CD4-positive, alpha-beta T cell treated with Interleukin-6 for 4 hours (primary cell): ENCODE results near the gene FTCDNL1.

Experiments used
- DNase-seq: peaks from one replicate; pipeline ENCODE4 v3.0.0-alpha.2; 2020; ENCODE audit warnings: mixed read lengths

FTCDNL1 gene

DNA sequence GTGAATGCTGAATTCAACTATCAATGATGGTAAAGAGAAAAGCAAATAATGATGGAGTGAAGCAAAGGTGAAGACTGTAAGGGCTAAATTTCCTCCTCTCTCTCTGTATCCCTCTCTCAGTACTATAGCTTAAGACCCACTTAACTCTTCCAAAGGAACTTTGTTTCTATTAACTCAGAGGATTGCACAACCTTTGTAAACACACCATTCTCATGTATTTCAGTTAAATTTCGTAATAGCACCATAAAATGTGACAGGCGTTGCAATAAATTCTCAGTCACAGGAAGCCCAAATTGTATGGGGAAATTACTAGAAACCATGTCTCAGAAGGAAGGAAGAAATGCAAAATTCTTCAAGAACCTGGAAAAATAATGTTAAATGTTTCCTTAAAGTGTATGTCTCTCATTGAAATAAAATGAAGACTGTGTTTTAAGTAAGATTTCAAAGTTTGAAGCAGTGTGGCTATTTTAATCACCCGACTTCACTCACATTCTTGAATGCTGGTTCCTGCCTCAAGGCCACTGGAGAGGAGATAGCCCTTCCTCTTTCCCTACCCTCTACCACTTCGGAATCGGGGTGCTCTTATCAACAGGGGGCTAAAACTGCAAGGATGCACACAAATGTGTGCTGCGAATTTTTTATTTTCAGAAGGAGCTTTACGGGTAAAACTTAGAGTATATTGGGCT is 112.1 kb downstream of the FTCDNL1 start:
- no peak for DNase-seq

DNA sequence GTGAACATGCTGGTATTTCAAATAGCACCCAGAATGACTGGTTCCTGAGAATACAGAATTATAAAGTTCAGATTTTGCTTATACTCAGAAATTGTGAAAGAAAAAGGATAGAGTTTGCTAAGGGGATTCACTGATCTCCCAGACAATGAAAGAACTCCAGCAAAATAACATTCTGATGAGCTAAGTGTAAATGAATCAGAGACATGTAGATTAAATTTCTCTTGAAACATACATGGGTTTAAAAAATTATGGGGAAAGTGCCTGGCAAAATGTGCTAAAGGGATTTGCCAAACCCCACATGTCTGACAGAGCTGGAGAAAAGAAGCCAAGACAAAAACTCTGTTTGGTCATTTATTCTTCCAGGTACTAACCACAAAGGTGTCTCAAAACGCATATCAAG is 116.3 kb downstream of the FTCDNL1 start:
- no peak for DNase-seq

DNA sequence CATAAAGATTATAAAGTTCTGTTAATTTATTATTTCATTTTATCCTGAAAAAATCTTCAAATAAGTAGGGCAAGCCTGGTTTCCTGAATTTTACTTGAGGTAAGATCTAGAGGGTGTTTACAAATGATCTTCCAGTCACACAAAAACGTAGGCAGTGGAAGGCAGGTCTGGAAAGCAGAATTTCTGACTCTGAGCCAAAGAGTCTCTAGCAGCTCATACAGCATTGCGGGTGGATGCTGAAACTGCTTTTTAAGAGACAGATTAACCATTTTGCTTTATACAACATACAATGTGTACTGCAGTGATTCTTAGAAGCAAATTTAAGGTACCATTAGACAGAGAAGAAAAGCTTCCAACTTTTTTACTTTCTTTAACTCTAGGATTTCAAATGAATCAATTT is 117.0 kb downstream of the FTCDNL1 start:
- DNase-seq: no peak

DNA sequence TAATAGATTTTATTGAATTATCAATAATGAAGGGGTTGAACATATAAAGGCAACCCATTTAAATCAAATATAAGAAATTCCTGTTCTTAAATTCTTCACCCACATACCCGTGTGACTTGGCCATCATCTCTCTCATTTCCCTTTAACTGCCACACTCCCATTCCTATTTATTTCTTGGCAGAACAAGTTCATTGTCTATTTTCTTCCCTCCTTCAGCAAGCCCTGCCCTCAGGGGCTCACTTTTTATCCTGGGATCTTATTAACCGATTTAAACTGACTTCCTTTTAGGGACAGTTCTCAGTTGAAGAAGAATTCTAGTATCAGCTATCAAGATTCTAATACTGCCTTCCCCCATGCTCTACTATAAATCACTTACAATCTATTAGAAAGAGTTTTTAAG is 123.2 kb downstream of the FTCDNL1 start:
- DNase-seq: no peak

DNA sequence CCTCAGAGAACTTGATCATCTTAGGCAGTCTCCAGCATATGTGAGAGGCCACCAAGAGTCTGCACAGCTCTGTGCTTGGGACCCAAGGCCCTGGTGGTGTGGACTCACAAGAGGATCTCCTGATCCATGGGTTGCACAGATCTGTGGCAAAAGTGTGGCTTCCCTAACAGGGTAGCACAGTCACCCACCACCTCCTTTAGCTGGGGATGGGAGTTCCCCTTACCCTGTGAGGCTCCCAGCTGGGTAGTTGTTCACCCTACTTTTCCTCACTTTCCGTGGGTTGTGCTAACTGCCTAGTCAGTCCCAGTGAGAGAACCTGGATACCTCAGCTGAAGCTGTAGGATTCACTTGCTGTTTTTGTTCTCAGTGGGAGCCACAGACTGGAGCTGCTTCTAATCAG is 123.7 kb downstream of the FTCDNL1 start:
- no peak for DNase-seq

DNA sequence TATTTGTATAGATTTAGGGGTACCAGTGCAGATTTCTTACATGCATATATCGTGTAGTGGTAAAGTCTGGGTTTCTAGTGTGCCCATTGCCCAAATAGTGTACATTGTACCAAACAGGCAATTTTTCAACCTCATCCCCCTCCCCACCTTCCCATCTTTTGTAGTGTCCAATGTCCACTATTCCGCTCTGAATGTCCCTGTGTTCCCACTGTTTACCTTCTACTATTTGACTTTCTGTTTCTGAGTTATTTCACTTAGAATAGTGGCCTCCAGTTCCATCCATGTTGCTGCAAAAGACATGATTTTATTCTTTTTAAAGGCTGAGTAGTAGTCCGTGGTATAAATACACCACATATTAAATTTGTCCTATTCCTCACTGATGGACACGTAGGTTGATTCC is 132.9 kb downstream of the FTCDNL1 start:
- no peak for DNase-seq

DNA sequence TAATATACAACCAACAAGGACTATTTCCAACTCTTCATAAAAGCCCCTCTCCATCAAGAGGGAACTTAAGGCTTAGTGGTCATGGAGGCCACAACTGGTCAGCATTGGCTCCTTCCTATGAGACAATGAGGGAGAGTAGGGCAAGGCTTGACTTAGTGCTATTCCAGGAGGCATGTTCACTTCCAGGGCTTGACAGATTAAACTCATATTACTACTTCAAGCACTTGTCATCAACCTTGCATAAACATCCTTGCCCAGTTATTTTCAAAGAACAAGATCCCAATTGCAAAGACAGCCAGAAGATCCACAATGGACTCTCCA is 133.4 kb downstream of the FTCDNL1 start:
- no peak for DNase-seq

DNA sequence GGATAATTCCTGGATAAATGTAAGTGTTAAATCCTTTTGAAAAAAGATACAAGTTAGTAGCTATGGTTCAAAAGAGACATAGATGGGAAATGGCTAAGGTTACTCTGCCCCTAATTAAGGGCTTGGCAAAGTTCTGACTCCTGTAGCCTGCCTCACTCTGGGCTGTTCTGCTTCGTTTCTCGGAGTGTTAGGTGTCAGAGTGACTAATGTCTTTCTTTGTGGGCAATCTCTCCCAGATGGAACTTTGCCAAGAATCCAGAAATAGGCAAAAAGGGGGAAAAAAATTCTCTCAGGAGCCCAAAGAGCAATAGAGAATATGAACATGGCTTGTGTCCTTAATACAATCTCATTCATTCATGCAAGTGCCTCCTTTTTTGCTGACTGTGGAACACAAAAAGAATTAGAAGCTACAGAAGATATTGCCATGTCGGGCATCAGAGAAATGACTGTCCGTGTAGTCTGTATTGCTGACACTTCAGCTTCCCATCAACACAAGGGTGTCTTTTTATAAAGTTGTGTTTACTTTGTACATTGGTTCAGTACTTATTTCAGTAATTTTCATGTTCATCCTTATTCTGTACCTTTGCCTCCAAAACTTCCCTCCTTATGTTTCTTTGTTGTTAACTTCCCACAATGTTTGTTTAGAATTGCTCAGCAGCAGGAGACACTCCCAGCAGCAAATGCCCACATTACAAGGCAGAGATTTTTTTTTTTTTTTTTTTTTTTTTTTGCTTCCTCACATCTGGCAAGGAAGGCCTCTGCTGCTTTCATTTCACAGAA is 134.0 kb downstream of the FTCDNL1 start:
- DNase-seq: no peak

DNA sequence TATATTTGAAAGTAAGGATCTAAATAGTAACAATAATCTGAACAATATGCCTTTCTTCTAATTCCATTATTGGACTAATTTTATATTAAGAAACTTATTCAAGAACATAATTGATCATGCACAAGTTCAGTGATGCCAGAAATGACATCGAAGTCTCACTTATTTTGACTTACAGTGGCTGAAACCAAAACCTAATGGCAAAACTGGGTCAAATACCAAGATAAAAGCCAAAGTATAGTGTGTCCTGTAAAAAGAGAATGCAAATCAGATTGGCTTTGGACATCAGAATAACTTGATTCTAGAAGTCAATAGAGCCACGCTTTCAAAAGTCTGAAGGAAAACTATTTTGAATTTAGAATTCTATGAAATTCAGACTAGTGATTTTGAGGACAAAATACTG is 137.2 kb downstream of the FTCDNL1 start:
- no peak for DNase-seq

DNA sequence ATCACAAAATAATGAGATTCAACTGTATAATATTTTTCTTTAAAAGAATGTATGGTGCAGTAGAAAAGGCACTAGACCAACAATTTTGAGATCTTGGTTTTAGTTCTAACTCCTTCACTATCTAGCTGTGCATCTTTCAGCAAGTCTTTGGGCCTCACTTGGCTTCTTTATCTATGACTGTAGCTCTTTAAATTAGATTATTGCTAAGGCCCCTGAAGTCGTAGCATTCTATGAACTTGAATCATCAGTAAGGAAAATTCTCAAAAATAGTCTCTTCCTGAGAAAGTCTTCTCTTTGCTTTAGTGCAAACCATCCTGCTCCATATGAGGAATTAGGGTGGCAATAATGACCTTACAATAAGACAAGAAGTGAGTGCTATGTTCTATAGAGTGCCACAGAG is 140.4 kb downstream of the FTCDNL1 start:
- no peak for DNase-seq
